NT2/D1 (cell line): ENCODE results near the gene CMPK2.

Experiments used
- SUZ12 ChIP-seq: IDR thresholded peaks from 2 replicates; pipeline ENCODE4 v1.6.1; 2011; ENCODE audit not compliant: insufficient read length, insufficient read depth; ENCODE audit errors: extremely low read depth
- YY1 ChIP-seq: IDR thresholded peaks from 2 replicates; pipeline ENCODE4 v1.6.1; 2011; ENCODE audit not compliant: insufficient read length, insufficient read depth

DNA sequence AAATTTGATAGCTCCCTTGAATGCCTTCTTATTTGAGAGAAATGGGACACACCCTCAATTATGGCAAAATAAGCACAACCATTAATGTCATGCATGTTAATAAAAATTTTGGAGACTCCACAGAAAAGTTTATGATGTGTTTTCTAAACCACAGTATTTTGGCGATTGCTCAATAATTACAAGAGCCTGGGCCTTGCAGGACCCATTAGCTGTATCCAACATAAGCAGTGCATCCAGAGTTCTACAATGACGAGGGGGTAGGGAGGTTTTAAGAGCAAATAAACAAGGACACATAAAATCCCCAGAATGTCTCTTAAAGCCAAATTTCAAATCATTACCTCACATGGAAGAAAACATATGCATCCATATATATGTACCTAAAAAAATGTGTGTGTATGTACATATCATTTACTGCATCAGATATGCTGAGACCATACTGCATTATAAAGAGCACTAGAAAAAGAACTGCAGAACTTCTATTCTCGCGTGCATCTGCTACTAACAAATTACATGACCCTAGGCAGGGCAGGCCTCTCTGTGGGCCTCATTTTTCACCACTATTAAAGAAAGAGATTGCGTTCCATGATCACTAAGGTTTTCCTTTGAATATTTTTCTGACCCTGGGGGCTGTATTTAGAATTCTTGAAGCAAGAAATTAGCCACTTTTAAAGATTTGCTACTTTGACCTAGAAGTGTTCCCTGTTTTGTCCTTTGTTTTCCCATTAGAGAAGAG, 38.0 kb downstream of the CMPK2 start:
- TF ChIP-seq YY1 (no peak), SUZ12 (no peak)
